Measurements from ENCODE around the gene NCOA6. TPM values are rescaled to one million over a fixed set of nuclear protein-coding genes. Genes with fewer than 3 reads are reported as not detected.

The NCOA6 gene
- total RNA-seq, 1 donor from 2014 or later = 45.6 TPM

GRCh38 chr20:34703061-34703423 is 122.4 kb downstream of the NCOA6 start:
- DNase-seq = no peak
- peaks cover 23% of the 10 kb centered on the region for H3K9me3 Mint-ChIP-seq (ENCODE audit: unreplicated experiment)
- H3K4me1 Mint-ChIP-seq (ENCODE audit: low read depth, unreplicated experiment) = peaks cover 26% of the 10 kb centered on the region
- peaks cover 23% of the 10 kb centered on the region for H3K27me3 Mint-ChIP-seq (ENCODE audit: unreplicated experiment)
- H3K36me3 Mint-ChIP-seq (ENCODE audit: unreplicated experiment) = peaks cover 5% of the 10 kb centered on the region
- peak overlapping the region; percentile 95 for H3K4me3 Mint-ChIP-seq (ENCODE audit: unreplicated experiment)
- no peak for TF ChIP-seq CTCF (IDR thresholded peaks at IDR 0.05; ENCODE audit: partially characterized antibody, unreplicated experiment)
- H3K27ac Mint-ChIP-seq (ENCODE audit: unreplicated experiment) = peak overlapping the region; percentile 99

- Mint-ChIP-seq H3K9me3 (ENCODE audit: unreplicated experiment) (peaks cover 20% of the 10 kb centered on the region), H3K27ac (ENCODE audit: unreplicated experiment) (no peak overlapping the region), H3K4me3 (ENCODE audit: unreplicated experiment) (peak overlapping the region; percentile 62), H3K27me3 (ENCODE audit: unreplicated experiment) (peaks cover 21% of the 10 kb centered on the region), H3K36me3 (ENCODE audit: unreplicated experiment) (peaks cover 5% of the 10 kb centered on the region), H3K4me1 (ENCODE audit: low read depth, unreplicated experiment) (peaks cover 16% of the 10 kb centered on the region)
- no peak for DNase-seq
- no peak for TF ChIP-seq CTCF (IDR thresholded peaks at IDR 0.05; ENCODE audit: partially characterized antibody, unreplicated experiment)
These were observed 123.9 kb downstream of the NCOA6 start for GRCh38 chr20:34701405-34702085.

GRCh38 chr20:34693414-34693813 is 132.0 kb downstream of the NCOA6 start:
- no peaks in the 10 kb centered on the region for H3K9me3 Mint-ChIP-seq (ENCODE audit: unreplicated experiment)
- no peaks in the 10 kb centered on the region for H3K4me1 Mint-ChIP-seq (ENCODE audit: low read depth, unreplicated experiment)
- H3K4me3 Mint-ChIP-seq (ENCODE audit: unreplicated experiment) = no peak overlapping the region
- no peaks in the 10 kb centered on the region for H3K27me3 Mint-ChIP-seq (ENCODE audit: unreplicated experiment)
- TF ChIP-seq CTCF (IDR thresholded peaks at IDR 0.05; ENCODE audit: partially characterized antibody, unreplicated experiment) = no peak
- no peak for DNase-seq
- peak overlapping the region; percentile 22 for H3K27ac Mint-ChIP-seq (ENCODE audit: unreplicated experiment)
- H3K36me3 Mint-ChIP-seq (ENCODE audit: unreplicated experiment) = no peaks in the 10 kb centered on the region

GRCh38 chr20:34691838-34692237 is 133.6 kb downstream of the NCOA6 start:
- DNase-seq = no peak
- Mint-ChIP-seq H3K4me1 (ENCODE audit: low read depth, unreplicated experiment) (no peaks in the 10 kb centered on the region), H3K36me3 (ENCODE audit: unreplicated experiment) (no peaks in the 10 kb centered on the region), H3K27me3 (ENCODE audit: unreplicated experiment) (peaks cover 2% of the 10 kb centered on the region), H3K27ac (ENCODE audit: unreplicated experiment) (no peak overlapping the region), H3K4me3 (ENCODE audit: unreplicated experiment) (no peak overlapping the region), H3K9me3 (ENCODE audit: unreplicated experiment) (no peaks in the 10 kb centered on the region)
- TF ChIP-seq CTCF (IDR thresholded peaks at IDR 0.05; ENCODE audit: partially characterized antibody, unreplicated experiment) = no peak

- no peaks in the 10 kb centered on the region for H3K9me3 Mint-ChIP-seq (ENCODE audit: unreplicated experiment)
- TF ChIP-seq CTCF (IDR thresholded peaks at IDR 0.05; ENCODE audit: partially characterized antibody, unreplicated experiment) = no peak
- DNase-seq = no peak
- H3K27me3 Mint-ChIP-seq (ENCODE audit: unreplicated experiment) = peaks cover 2% of the 10 kb centered on the region
- no peaks in the 10 kb centered on the region for H3K4me1 Mint-ChIP-seq (ENCODE audit: low read depth, unreplicated experiment)
- H3K4me3 Mint-ChIP-seq (ENCODE audit: unreplicated experiment) = no peak overlapping the region
- no peaks in the 10 kb centered on the region for H3K36me3 Mint-ChIP-seq (ENCODE audit: unreplicated experiment)
- no peak overlapping the region for H3K27ac Mint-ChIP-seq (ENCODE audit: unreplicated experiment)
These were observed 136.0 kb downstream of the NCOA6 start for GRCh38 chr20:34689486-34689885.
